Body of pancreas (tissue), 4 donors: ENCODE measurements around the gene GSAP.
"Not testable (repeated sequence)": the region's sequence is repeated elsewhere in the genome, so short reads cannot be mapped to it uniquely, and the experiment has no call there.

Experiments used
- POLR2A ChIP-seq, 3 donors: fragments of 450-650 bp; IDR thresholded peaks; one replicate each; pipeline ENCODE4 v1.6.1; 2016; ENCODE audit warnings: antibody characterized with exemption in 3 of 3, mild to moderate bottlenecking in 2 of 3
- TF ChIP-seq, protein P1 (sequence below), 7 experiments: fragments of 450-650 bp in 4 of 7; fragments of 200-600 bp in 3 of 7; sonication (generic) in 3 of 7; IDR thresholded peaks; one replicate each; pipeline ENCODE4 v1.5.1; 2016 to 2019; ENCODE audit warnings: antibody characterized with exemption in 7 of 7

DNA sequence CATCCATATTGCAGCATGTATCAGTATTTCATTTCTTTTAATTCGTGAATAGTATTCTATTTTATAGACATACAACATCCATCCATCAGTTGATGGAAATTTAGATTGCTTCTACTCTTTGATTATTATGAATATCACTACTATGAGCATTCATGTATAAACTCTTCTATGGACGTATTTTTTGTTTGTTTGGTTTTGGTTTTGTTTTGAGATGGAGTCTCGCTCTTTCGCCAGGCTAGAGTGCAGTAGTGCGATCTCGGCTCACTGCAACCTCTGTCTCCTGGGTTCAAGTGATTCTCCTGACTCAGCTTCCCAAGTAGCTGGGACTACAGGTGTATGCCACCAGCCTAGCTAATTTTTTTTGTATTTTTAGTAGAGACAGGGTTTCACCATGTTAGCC, 35.8 kb upstream of the GSAP start:
- TF ChIP-seq, protein P1, sequence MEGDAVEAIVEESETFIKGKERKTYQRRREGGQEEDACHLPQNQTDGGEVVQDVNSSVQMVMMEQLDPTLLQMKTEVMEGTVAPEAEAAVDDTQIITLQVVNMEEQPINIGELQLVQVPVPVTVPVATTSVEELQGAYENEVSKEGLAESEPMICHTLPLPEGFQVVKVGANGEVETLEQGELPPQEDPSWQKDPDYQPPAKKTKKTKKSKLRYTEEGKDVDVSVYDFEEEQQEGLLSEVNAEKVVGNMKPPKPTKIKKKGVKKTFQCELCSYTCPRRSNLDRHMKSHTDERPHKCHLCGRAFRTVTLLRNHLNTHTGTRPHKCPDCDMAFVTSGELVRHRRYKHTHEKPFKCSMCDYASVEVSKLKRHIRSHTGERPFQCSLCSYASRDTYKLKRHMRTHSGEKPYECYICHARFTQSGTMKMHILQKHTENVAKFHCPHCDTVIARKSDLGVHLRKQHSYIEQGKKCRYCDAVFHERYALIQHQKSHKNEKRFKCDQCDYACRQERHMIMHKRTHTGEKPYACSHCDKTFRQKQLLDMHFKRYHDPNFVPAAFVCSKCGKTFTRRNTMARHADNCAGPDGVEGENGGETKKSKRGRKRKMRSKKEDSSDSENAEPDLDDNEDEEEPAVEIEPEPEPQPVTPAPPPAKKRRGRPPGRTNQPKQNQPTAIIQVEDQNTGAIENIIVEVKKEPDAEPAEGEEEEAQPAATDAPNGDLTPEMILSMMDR (IDR thresholded peaks at IDR 0.05): not testable (repeated sequence)
- TF ChIP-seq POLR2A (IDR thresholded peaks at IDR 0.05): not testable (repeated sequence)
